ENCODE data around the gene HSPA1L.

The HSPA1L gene

GRCh38 chr6:31765910-31766794 is 48.9 kb downstream of the HSPA1L start:
- Histone ChIP-seq H3K27me3 (replicated peaks; ENCODE audit: control insufficient read depth, insufficient read depth, low read length) (no peaks in the 10 kb centered on the region), H3K36me3 (ENCODE audit: control insufficient read depth, insufficient read depth, low read length) (peaks cover 12% of the 10 kb centered on the region), H3K4me3 (replicated peaks; ENCODE audit: low read depth, low read length) (no peak overlapping the region)
- DNase-seq (ENCODE audit: extremely low read depth, insufficient read length), result no peak
- no peak for TF ChIP-seq CTCF (IDR thresholded peaks at IDR 0.05; ENCODE audit: insufficient read depth, low read length, poor library complexity, severe bottlenecking)

GRCh38 chr6:31765559-31765909 is 49.5 kb downstream of the HSPA1L start:
- Histone ChIP-seq H3K4me3 (replicated peaks; ENCODE audit: low read depth, low read length) (no peak overlapping the region), H3K36me3 (ENCODE audit: control insufficient read depth, insufficient read depth, low read length) (peaks cover 16% of the 10 kb centered on the region), H3K27me3 (replicated peaks; ENCODE audit: control insufficient read depth, insufficient read depth, low read length) (no peaks in the 10 kb centered on the region)
- no peak for TF ChIP-seq CTCF (IDR thresholded peaks at IDR 0.05; ENCODE audit: insufficient read depth, low read length, poor library complexity, severe bottlenecking)
- DNase-seq (ENCODE audit: extremely low read depth, insufficient read length), result no peak

- no peak for DNase-seq (ENCODE audit: extremely low read depth, insufficient read length)
- H3K27me3 ChIP-seq (replicated peaks; ENCODE audit: control insufficient read depth, insufficient read depth, low read length), result no peaks in the 10 kb centered on the region
- H3K4me3 ChIP-seq (replicated peaks; ENCODE audit: low read depth, low read length), result no peak overlapping the region
- no peak for TF ChIP-seq CTCF (IDR thresholded peaks at IDR 0.05; ENCODE audit: insufficient read depth, low read length, poor library complexity, severe bottlenecking)
- peaks cover 21% of the 10 kb centered on the region for H3K36me3 ChIP-seq (ENCODE audit: control insufficient read depth, insufficient read depth, low read length)
These were observed 50.9 kb downstream of the HSPA1L start for GRCh38 chr6:31764198-31764597.

GRCh38 chr6:31763619-31763940 is 51.5 kb downstream of the HSPA1L start:
- no peak for DNase-seq (ENCODE audit: extremely low read depth, insufficient read length)
- TF ChIP-seq CTCF (IDR thresholded peaks at IDR 0.05; ENCODE audit: insufficient read depth, low read length, poor library complexity, severe bottlenecking), result no peak
- Histone ChIP-seq H3K27me3 (replicated peaks; ENCODE audit: control insufficient read depth, insufficient read depth, low read length) (no peaks in the 10 kb centered on the region), H3K4me3 (replicated peaks; ENCODE audit: low read depth, low read length) (no peak overlapping the region), H3K36me3 (ENCODE audit: control insufficient read depth, insufficient read depth, low read length) (peaks cover 21% of the 10 kb centered on the region)

- DNase-seq (ENCODE audit: extremely low read depth, insufficient read length), result no peak
- Histone ChIP-seq H3K36me3 (ENCODE audit: control insufficient read depth, insufficient read depth, low read length) (peaks cover 23% of the 10 kb centered on the region), H3K4me3 (replicated peaks; ENCODE audit: low read depth, low read length) (no peak overlapping the region), H3K27me3 (replicated peaks; ENCODE audit: control insufficient read depth, insufficient read depth, low read length) (no peaks in the 10 kb centered on the region)
- no peak for TF ChIP-seq CTCF (IDR thresholded peaks at IDR 0.05; ENCODE audit: insufficient read depth, low read length, poor library complexity, severe bottlenecking)
These were observed 52.0 kb downstream of the HSPA1L start for GRCh38 chr6:31762878-31763618.
